ENCODE data around the gene CTRL. TPM values are rescaled to one million over a fixed set of nuclear protein-coding genes. Genes with fewer than 3 reads are reported as not detected.
A peak's percentile ranks its signal among the peaks of the same experiment; 100 is the strongest.

Gene CTRL
- total RNA-seq, 1 donor = 0.27 TPM

DNA sequence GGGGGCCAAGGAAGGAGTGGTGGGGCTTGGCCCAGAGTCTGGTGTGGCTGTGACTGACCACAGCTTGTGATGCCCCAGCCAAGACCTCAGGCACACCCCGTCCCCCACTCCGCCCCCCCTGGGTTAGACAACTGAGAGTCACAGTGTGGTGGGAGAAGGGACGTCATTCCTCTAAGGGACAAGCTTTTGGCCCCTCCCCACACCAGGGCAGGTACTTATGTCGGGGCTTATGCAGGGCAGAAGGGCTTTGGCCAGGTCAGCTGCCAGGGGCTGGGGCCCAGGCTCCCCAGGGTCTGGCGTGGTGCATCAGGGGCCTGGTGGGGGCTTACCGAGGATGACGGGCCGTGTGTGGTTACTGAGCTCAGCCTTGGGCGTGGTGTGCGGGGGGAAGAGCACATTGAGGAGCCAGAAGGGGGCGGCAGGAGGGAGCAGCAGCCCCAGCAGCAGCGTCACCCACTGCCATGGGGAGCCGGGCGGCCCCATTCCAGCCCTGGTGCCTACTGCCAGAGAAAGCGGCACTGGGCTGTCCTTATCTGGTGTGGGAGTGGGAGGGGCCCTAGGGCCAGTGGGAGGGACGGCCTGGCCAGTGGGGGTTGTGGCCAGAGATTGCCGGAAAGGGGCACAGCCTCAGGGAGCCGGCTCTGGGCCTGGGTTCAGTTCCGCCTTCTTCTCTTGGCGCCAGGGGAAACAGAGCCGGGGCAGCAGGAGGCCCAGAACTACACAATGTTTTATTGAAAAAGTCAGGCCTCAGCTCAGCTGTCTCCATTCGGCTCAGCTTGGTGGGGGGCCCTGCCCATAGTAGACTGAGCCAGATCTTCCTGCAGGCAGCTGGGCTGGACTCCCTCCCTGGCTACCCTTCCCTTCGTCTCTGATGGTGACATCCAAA is 12.2 kb upstream of the CTRL start, which contains the start of gene LCAT:
Gene LCAT (minus strand): TSS at position 502 of the 886 bp plus-strand sequence. CDS start 19 bp downstream, at position 483.
- TF ChIP-seq, protein P1, sequence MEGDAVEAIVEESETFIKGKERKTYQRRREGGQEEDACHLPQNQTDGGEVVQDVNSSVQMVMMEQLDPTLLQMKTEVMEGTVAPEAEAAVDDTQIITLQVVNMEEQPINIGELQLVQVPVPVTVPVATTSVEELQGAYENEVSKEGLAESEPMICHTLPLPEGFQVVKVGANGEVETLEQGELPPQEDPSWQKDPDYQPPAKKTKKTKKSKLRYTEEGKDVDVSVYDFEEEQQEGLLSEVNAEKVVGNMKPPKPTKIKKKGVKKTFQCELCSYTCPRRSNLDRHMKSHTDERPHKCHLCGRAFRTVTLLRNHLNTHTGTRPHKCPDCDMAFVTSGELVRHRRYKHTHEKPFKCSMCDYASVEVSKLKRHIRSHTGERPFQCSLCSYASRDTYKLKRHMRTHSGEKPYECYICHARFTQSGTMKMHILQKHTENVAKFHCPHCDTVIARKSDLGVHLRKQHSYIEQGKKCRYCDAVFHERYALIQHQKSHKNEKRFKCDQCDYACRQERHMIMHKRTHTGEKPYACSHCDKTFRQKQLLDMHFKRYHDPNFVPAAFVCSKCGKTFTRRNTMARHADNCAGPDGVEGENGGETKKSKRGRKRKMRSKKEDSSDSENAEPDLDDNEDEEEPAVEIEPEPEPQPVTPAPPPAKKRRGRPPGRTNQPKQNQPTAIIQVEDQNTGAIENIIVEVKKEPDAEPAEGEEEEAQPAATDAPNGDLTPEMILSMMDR (IDR thresholded peaks at IDR 0.05; ENCODE audit: insufficient read depth, low read length) = no peak
- H3K4me3 ChIP-seq (ENCODE audit: low read depth, low read length) = no peak within 1 kb of the TSS
- DNase-seq (ENCODE audit: low read depth) = peak; percentile 66

DNA sequence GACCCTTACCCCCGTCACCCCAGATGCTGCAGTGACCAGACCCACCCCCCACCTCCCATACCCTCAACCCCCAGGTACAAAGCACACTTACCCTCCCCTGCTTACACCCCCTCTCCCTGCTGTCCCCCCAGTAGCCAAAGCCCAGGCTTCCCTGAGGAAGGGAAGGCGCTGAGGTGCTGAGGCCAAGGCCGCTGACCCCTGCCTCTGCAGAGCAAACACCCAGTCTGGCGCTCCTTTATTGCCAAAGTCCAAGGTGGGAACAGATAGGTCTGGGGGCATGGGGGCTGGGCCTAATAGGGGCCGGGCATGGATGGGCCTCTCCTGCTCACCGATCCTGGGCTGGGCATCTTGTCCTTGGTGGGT is 11.6 kb upstream of the CTRL start:
- DNase-seq (ENCODE audit: low read depth) = no peak
- TF ChIP-seq, protein P1 (IDR thresholded peaks at IDR 0.05; ENCODE audit: insufficient read depth, low read length) = no peak
- no peak overlapping the region for H3K4me3 ChIP-seq (ENCODE audit: low read depth, low read length)

DNA sequence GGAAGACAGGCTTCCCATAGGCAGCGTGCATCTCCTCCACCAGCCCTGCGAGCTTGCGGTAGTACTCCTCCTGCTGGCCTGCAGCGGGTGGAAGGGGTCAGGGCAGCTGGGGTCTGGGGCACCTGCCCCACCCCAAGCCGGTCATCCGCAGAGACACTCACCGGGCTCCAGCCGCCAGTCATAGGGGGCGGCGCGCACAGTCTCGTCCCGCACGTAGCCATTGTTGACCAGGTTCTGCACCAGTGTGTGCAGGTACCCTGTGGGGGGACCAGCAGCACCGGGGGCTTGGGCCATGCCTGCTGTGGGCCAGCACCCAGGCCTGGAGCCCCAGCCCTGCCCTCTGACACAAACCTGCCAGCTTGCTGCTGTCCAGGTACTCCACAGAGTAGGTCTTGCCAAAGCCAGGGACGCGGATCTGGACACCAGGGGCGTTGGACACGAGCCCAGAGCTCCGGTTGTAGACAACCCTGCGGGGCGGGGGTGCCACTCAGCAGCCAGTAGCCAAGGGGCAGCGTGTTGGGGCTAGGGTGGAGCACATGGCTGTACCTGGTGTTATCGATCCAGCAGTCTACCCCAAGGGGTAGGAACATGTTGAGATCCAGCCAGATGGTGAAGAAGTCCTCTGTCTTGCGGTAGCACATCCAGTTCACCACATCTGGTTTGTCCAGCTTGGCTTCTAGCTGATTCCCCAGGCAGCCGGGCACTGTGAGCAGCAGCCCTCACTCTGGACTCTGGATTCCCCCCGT is 11.0 kb upstream of the CTRL start:
- no peak for DNase-seq (ENCODE audit: low read depth)
- TF ChIP-seq, protein P1 (IDR thresholded peaks at IDR 0.05; ENCODE audit: insufficient read depth, low read length) = no peak
- no peak overlapping the region for H3K4me3 ChIP-seq (ENCODE audit: low read depth, low read length)

DNA sequence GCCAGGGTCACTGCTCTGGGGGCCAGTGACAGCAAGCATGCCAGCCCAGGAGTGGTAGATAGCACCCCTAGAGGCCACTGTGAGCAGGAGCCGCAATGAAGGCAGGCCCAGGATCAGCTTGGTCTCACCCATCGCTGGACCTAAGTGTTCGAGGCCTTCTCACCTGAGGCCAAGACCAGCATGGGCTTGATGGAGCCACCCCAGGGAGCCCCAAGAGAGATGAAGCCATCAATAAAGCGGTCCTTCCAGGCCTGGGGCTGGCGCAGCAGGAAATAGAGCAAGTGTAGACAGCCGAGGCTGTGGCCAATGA is 10.5 kb upstream of the CTRL start:
- peak; percentile 30 for DNase-seq (ENCODE audit: low read depth)
- no peak overlapping the region for H3K4me3 ChIP-seq (ENCODE audit: low read depth, low read length)
- TF ChIP-seq, protein P1 (IDR thresholded peaks at IDR 0.05; ENCODE audit: insufficient read depth, low read length) = peak; percentile 71

DNA sequence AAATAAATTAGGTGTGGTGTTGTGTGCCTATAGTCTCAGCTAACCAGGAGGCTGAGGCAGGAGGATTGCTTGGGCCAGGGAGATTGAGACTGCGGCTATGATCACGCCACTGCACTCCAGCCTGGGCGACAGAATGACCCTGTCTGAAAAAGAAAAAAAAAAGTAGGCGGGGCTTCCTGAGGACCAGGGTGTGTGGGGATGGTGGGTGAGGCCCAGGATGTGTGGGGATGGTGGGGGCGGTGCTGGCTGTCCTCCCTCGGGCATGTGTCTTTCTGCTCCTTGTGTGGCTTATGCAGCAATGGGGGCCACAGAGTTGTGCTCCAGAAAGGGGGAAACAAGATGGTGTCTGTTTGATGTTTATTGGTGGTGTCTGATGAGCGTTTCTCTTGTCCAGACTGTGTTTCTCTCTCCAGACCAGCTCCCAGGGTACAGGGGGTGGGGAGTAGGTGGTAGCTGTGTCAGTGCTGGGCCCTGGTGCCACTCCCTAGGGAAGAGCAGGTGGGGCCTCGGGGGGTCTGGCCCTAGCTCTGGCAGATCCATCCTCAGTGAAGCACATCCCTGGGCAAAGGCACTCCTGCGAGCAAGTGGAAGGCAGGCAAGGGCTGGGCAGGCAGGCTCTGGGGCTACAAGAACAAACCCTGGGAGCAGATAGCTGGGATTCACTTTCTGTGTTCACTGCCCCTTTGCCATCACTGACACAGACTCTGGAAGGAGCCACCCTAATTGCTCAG is 10.0 kb upstream of the CTRL start:
- H3K4me3 ChIP-seq (ENCODE audit: low read depth, low read length) = no peak overlapping the region
- no peak for DNase-seq (ENCODE audit: low read depth)
- TF ChIP-seq, protein P1 (IDR thresholded peaks at IDR 0.05; ENCODE audit: insufficient read depth, low read length) = no peak

DNA sequence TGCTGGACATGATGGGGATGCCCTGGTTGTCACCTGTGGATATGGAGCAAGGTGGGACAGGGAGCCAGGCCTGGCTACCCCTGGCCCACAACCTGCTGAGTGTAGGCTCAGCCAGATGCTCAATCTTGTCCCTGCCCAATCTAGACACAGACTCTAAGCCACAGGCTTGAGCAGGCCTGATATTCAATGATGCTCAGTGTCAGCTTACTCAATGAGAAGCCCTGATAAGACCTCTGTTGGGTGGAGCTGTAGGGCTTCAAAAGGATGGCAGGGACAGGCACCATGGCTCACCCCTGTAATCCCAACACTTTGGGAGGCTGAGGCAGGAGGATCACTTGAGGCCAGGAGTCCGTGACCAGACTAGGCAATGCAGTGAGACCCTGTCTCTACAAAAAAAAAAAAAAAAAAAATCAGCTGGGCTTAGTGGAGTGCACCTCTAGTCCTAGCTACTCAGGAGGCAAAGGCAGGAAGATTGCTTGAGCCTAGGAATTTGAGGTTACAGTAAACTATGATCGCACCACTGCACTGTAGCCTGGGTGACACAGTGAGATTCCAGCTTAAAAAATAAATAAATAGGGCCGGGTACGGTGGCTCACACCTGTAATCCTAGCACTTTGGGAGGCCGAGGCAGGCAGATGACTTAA is 8.9 kb upstream of the CTRL start:
- DNase-seq (ENCODE audit: low read depth) = no peak
- TF ChIP-seq, protein P1 (IDR thresholded peaks at IDR 0.05; ENCODE audit: insufficient read depth, low read length) = no peak
- no peak overlapping the region for H3K4me3 ChIP-seq (ENCODE audit: low read depth, low read length)
